HuH-7 (cell line): Measurements from ENCODE around the gene ST6GAL2.

ENCODE experiments used
- DNase-seq: peaks from one replicate; pipeline ENCODE4 v3.0.0; 2011; ENCODE audit warnings: low spot score

The ST6GAL2 gene, protein sequence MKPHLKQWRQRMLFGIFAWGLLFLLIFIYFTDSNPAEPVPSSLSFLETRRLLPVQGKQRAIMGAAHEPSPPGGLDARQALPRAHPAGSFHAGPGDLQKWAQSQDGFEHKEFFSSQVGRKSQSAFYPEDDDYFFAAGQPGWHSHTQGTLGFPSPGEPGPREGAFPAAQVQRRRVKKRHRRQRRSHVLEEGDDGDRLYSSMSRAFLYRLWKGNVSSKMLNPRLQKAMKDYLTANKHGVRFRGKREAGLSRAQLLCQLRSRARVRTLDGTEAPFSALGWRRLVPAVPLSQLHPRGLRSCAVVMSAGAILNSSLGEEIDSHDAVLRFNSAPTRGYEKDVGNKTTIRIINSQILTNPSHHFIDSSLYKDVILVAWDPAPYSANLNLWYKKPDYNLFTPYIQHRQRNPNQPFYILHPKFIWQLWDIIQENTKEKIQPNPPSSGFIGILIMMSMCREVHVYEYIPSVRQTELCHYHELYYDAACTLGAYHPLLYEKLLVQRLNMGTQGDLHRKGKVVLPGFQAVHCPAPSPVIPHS

GRCh38 chr2:106885971-106886915, at the start of gene ST6GAL2:
Gene ST6GAL2 (minus strand): TSS chr2:106886167. CDS start chr2:106843977, 42,190 bp downstream.
- DNase-seq, result no peak

GRCh38 chr2:106932644-106933043, 46.7 kb upstream of the ST6GAL2 start:
- no peak for DNase-seq

- DNase-seq, result no peak
Observed at GRCh38 chr2:106931717-106932335, 45.9 kb upstream of the ST6GAL2 start.

- DNase-seq, result no peak
Observed at GRCh38 chr2:106921451-106921850, 35.5 kb upstream of the ST6GAL2 start.

DNA sequence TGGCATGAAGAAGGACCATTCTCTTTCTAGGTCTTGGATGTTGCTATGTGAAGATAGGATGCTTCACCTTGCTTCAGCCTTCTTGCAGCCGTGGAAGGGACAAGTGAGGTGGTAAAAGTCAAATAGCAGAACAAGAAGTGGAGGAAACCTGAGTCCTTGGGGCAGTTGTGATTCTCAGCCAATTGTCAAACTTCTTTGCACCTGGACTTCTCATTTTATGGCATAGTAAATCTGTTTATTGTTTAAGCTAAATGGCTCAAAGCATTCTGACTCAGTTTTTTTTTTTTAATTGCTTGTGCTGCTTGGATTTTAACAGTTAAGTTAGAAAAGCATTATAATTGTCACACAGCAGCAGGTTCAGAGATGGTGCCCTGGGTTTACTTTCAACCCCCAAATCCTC, 33.0 kb upstream of the ST6GAL2 start:
- no peak for DNase-seq

- DNase-seq, result no peak
Observed at GRCh38 chr2:106904242-106904641, 18.3 kb upstream of the ST6GAL2 start.

GRCh38 chr2:106899786-106900530, 14.0 kb upstream of the ST6GAL2 start:
- no peak for DNase-seq

GRCh38 chr2:106894545-106894944, 8.6 kb upstream of the ST6GAL2 start:
- DNase-seq, result no peak

GRCh38 chr2:106892048-106892447, 6.1 kb upstream of the ST6GAL2 start:
- no peak for DNase-seq

GRCh38 chr2:106890606-106891005, 4.6 kb upstream of the ST6GAL2 start:
- DNase-seq, result no peak

DNA sequence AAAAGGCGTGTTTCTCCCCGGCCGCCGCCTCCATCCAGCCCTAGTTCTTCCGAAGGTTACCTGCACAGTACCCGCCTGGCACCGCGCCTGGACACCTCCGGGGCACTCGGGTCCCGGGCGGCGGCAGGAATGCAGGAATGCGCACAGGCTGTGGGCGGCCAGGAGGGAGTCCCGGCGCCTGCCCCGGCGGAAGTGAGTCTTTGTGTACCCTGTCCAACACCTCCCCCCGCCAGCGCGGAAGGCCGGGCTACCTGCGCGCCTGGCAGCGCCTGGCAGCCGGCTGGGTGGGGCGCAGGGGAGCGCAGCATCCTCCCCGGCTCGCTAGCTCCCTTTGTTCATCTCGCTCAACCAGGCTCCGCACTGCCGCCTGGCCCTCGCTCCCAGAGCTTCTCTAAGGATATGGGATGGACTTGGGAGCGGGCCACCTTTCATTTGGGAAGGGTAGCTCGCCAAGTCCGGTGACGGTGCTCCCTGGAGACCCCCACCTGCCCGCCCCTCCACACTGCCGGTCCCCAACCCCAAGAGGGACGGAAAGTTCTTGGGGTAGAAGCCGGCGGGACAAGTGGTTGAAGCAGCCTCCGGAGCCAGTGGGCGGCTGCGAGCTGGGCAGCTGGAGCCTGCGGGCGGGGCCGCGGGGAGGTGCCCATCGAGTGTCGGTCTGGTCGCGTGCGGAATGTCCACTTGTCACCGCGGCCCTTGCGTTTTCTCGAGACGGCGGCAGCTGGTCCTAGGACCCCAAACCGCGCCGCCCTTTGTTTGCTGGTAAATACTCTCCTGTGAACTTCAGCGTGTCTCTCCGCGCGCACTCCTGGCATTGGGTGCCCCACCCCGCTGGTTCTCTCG, 1.2 kb upstream of the ST6GAL2 start:
- DNase-seq, result no peak

GRCh38 chr2:106885329-106885728, 638 bp downstream of the ST6GAL2 start:
- DNase-seq, result no peak

GRCh38 chr2:106882673-106883072, 3.3 kb downstream of the ST6GAL2 start:
- DNase-seq, result no peak

- no peak for DNase-seq
Observed at GRCh38 chr2:106878206-106878605, 7.8 kb downstream of the ST6GAL2 start.

- DNase-seq, result no peak
Observed at GRCh38 chr2:106876699-106877098, 9.3 kb downstream of the ST6GAL2 start.

GRCh38 chr2:106869512-106870275, 16.3 kb downstream of the ST6GAL2 start:
- DNase-seq, result no peak

- peak; percentile 13 for DNase-seq
Observed at GRCh38 chr2:106868275-106868674, 17.7 kb downstream of the ST6GAL2 start.

DNA sequence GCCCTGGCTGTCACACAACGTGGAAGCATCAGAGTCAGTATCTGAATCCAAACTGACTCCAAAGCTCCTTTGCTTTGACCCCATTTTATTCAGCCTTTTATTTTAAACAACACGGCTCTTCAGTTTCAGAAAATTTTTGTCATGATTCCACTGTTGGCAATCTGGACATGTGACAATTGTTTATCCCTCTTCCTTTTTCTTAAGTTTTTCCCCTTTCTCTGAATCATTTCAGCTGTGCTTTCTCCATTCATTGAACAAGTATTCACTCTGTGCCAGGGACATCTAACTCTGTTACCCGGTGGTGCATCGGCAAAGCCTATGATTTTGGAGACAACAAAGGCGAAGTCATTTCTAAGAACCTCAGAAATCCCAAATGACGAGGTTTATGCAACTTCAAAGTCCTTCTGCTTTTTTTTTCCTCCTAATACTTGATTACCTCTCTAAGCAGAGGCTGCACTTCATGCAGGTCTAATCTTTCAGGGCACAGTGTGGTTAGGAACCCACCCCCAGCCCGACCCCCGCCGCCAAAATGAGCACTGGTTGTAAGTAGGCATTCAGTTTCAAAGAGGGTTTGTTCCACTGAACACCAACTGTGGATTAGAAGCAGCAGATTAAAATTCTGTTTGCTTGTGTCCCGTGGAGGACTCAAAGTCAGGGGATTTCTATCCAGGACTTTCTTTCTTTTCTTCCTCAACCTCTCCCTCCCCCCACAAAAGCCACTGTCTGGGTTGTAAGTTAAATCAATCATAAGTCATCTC, 18.6 kb downstream of the ST6GAL2 start:
- DNase-seq, result no peak

GRCh38 chr2:106866641-106867040, 19.3 kb downstream of the ST6GAL2 start:
- no peak for DNase-seq
